ENCODE data around the gene PALLD. TPM values are rescaled to one million over a fixed set of nuclear protein-coding genes. Genes with fewer than 3 reads are reported as not detected.
A peak's percentile ranks its signal among the peaks of the same experiment; 100 is the strongest.

The PALLD gene
- total and polyA plus RNA-seq, 2 experiments from 2014 or later, result 17.9 to 30.5 TPM

- no peak overlapping the region for H3K4me3 ChIP-seq
- in situ Hi-C loops (cut with MboI), result no loop called here
- no peak overlapping the region for H3K4me2 ChIP-seq (ENCODE audit: unreplicated experiment)
- DNase-seq, result peak; percentile 31
- no peak overlapping the region for H2AFZ ChIP-seq
- H3K36me3 ChIP-seq (ENCODE audit: low read depth), result peaks cover 10% of the 10 kb centered on the region
- H3K4me1 ChIP-seq (ENCODE audit: insufficient read depth), result peaks cover 58% of the 10 kb centered on the region
- H3F3A ChIP-seq (ENCODE audit: insufficient read depth), result peaks cover 51% of the 10 kb centered on the region
- no peaks in the 10 kb centered on the region for H3K9me2 ChIP-seq (ENCODE audit: insufficient read depth)
- H4K20me1 ChIP-seq (ENCODE audit: insufficient read depth), result no peaks in the 10 kb centered on the region
- 94 to 96% methylated on average over 7 of the region's 7 CpGs for WGBS, 2 experiments (ENCODE audit: low coverage in 1 of 2, low lambda C conversion rate in 2 of 2, missing lambda C conversion rate in 2 of 2)
- no peaks in the 10 kb centered on the region for H3K9me3 ChIP-seq (ENCODE audit: low read depth)
- no peak overlapping the region for H3K27ac ChIP-seq
- no peak overlapping the region for H3K9ac ChIP-seq
- H3K79me2 ChIP-seq (ENCODE audit: insufficient read depth), result no peaks in the 10 kb centered on the region; the same call in 1 of the 2 replicates
- H3K27me3 ChIP-seq (replicated peaks; ENCODE audit: insufficient read depth), result no peaks in the 10 kb centered on the region
- TF ChIP-seq EZH2 (IDR thresholded peaks at IDR 0.05; ENCODE audit: insufficient read depth, poor library complexity, severe bottlenecking), result no peak
- no peak for TF ChIP-seq EZH2phosphoT487 (IDR thresholded peaks at IDR 0.05; ENCODE audit: insufficient read depth, low read depth)
Measured at GRCh38 chr4:168881781-168882420, 385.0 kb downstream of the PALLD start.

GRCh38 chr4:168882650-168883233 lies 385.9 kb downstream of the PALLD start:
- no peaks in the 10 kb centered on the region for H4K20me1 ChIP-seq (ENCODE audit: insufficient read depth)
- H3F3A ChIP-seq (ENCODE audit: insufficient read depth), result peaks cover 46% of the 10 kb centered on the region
- H3K4me1 ChIP-seq (ENCODE audit: insufficient read depth), result peaks cover 57% of the 10 kb centered on the region
- H2AFZ ChIP-seq, result no peak overlapping the region
- H3K36me3 ChIP-seq (ENCODE audit: low read depth), result peaks cover 10% of the 10 kb centered on the region
- H3K79me2 ChIP-seq (ENCODE audit: insufficient read depth), result no peaks in the 10 kb centered on the region
- no peaks in the 10 kb centered on the region for H3K27me3 ChIP-seq (replicated peaks; ENCODE audit: insufficient read depth)
- H3K4me2 ChIP-seq (ENCODE audit: unreplicated experiment), result peak overlapping the region; percentile 5
- DNase-seq, result peak; percentile 68
- WGBS, 2 experiments (ENCODE audit: low coverage in 1 of 2, low lambda C conversion rate in 2 of 2, missing lambda C conversion rate in 2 of 2), result 47 to 59% methylated on average over 9 of the region's 9 CpGs
- no peak overlapping the region for H3K9ac ChIP-seq
- no peaks in the 10 kb centered on the region for H3K9me2 ChIP-seq (ENCODE audit: insufficient read depth)
- peak overlapping the region; percentile 29 for H3K27ac ChIP-seq
- no peak overlapping the region for H3K4me3 ChIP-seq
- no peak for TF ChIP-seq EZH2phosphoT487 (IDR thresholded peaks at IDR 0.05; ENCODE audit: insufficient read depth, low read depth)
- TF ChIP-seq EZH2 (IDR thresholded peaks at IDR 0.05; ENCODE audit: insufficient read depth, poor library complexity, severe bottlenecking), result no peak
- H3K9me3 ChIP-seq (ENCODE audit: low read depth), result no peaks in the 10 kb centered on the region
- in situ Hi-C loops (cut with MboI), result no loop called here

GRCh38 chr4:168883513-168883912 lies 386.7 kb downstream of the PALLD start:
- Histone ChIP-seq H3K4me3 (no peak overlapping the region), H3K27ac (peak overlapping the region; percentile 29), H2AFZ (no peak overlapping the region), H3K27me3 (replicated peaks; ENCODE audit: insufficient read depth) (no peaks in the 10 kb centered on the region), H3K4me2 (ENCODE audit: unreplicated experiment) (peak overlapping the region; percentile 5), H3K9me3 (ENCODE audit: low read depth) (no peaks in the 10 kb centered on the region), H3F3A (ENCODE audit: insufficient read depth) (peaks cover 44% of the 10 kb centered on the region), H3K36me3 (ENCODE audit: low read depth) (peaks cover 10% of the 10 kb centered on the region), H3K4me1 (ENCODE audit: insufficient read depth) (peaks cover 58% of the 10 kb centered on the region), H3K79me2 (ENCODE audit: insufficient read depth) (no peaks in the 10 kb centered on the region), H3K9me2 (ENCODE audit: insufficient read depth) (no peaks in the 10 kb centered on the region), H4K20me1 (ENCODE audit: insufficient read depth) (no peaks in the 10 kb centered on the region), H3K9ac (no peak overlapping the region)
- in situ Hi-C loops (cut with MboI), result no loop called here
- no peak for TF ChIP-seq EZH2 (IDR thresholded peaks at IDR 0.05; ENCODE audit: insufficient read depth, poor library complexity, severe bottlenecking)
- TF ChIP-seq EZH2phosphoT487 (IDR thresholded peaks at IDR 0.05; ENCODE audit: insufficient read depth, low read depth), result no peak
- peak; percentile 48 for DNase-seq

GRCh38 chr4:168884251-168885124 lies 387.6 kb downstream of the PALLD start:
- in situ Hi-C loops (cut with MboI), result no loop called here
- TF ChIP-seq EZH2 (IDR thresholded peaks at IDR 0.05; ENCODE audit: insufficient read depth, poor library complexity, severe bottlenecking) (no peak), EZH2phosphoT487 (IDR thresholded peaks at IDR 0.05; ENCODE audit: insufficient read depth, low read depth) (no peak)
- H3K9ac ChIP-seq, result no peak overlapping the region
- no peak overlapping the region for H2AFZ ChIP-seq
- H3K4me2 ChIP-seq (ENCODE audit: unreplicated experiment), result no peak overlapping the region
- H3K36me3 ChIP-seq (ENCODE audit: low read depth), result peaks cover 10% of the 10 kb centered on the region
- no peaks in the 10 kb centered on the region for H3K79me2 ChIP-seq (ENCODE audit: insufficient read depth)
- H4K20me1 ChIP-seq (ENCODE audit: insufficient read depth), result no peaks in the 10 kb centered on the region
- no peak for DNase-seq
- H3F3A ChIP-seq (ENCODE audit: insufficient read depth), result peaks cover 34% of the 10 kb centered on the region
- WGBS, 2 experiments (ENCODE audit: low coverage in 1 of 2, low lambda C conversion rate in 2 of 2, missing lambda C conversion rate in 2 of 2), result 88 to 93% methylated on average over 8 of the region's 8 CpGs
- no peaks in the 10 kb centered on the region for H3K9me3 ChIP-seq (ENCODE audit: low read depth)
- H3K9me2 ChIP-seq (ENCODE audit: insufficient read depth), result no peaks in the 10 kb centered on the region
- H3K27me3 ChIP-seq (replicated peaks; ENCODE audit: insufficient read depth), result no peaks in the 10 kb centered on the region
- no peak overlapping the region for H3K4me3 ChIP-seq
- no peak overlapping the region for H3K27ac ChIP-seq
- H3K4me1 ChIP-seq (ENCODE audit: insufficient read depth), result peaks cover 48% of the 10 kb centered on the region

Data from GM23248 (cell line).